GM18909 (cell line): ENCODE results near the gene STUB1.

ENCODE experiments used
- ATAC-seq: cut with Tn5 transposase; IDR thresholded peaks from one replicate; pipeline ENCODE4 v1.9.1; 2021; ENCODE audit warnings: mild to moderate bottlenecking; ENCODE audit not compliant: unreplicated experiment, poor library complexity

STUB1 gene

DNA sequence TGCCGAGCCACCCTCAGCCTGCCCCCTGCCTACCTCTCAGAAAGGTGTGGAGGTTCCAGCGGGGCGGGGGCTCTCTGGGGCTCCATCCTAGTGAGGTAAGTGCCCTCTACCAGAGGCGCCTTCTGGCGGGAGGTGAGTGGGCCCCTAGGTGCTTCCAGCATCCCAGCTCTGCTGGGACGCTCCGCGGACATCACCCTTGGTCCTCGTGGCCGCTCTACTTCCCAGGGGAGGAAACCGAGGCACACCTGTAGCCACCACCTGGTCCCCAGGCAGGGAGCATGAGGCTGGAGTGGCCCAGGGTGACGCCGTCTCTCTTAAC lies 37.2 kb upstream of the STUB1 start:
- ATAC-seq = no peak

DNA sequence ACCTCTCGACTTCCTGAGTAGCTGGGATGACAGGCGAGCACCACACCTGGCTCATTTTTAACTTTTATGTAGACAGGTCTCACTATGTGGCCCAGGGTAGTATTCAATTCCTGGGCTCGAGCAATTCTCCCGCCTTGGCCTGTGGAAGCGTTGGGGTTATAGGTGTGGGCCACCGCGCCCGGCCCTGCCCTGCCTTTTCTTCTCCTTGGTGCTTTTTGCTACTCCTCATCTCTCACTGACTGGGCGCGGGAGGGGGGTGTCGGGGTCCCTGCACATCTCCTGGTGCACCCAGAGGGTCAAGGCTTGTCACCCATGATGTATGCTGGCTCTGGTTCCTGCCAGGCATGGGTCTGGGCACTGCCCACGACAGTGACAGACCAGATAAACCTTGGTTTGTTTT lies 35.7 kb upstream of the STUB1 start:
- no peak for ATAC-seq

DNA sequence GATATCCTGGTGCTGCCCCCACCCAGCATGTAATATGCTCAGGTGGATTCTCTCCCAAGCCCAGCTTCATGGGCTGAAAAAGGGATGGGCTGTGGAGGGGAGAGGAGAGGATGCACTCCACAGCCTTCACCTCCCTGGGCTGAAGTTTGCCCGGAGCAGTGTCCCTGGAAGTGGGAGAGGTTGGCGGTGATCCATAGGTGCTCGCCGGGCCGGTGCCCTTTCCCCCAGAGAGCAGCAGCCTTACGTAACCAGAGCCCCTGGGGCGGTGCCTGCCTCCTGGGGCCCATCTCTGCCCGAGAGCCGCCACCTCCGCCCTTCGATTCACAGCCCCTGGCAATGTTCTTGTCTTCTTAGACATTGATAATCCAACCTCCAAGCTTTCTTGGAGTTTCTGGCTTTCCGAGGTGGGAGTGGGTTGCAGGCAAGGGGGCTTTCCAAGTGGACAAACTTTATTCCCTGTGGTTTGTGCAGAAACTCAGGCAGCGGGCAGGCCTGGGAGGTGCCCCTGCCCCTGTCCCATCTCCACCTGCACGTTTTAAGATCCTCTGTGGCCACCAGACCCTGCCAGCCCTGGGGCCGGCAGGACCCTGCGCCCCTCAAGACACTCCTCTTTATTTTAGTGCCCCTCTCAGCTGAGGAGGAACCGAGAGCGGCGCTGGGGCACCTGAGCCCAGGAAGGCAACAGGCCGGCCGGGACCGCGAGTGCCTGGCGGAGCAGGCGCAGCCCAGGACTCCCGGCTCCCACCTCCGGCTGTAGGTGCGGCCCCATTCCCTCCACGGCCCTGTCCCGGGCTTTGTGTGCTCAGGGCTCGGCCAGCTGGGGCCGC lies 34.1 kb upstream of the STUB1 start:
- no peak for ATAC-seq

DNA sequence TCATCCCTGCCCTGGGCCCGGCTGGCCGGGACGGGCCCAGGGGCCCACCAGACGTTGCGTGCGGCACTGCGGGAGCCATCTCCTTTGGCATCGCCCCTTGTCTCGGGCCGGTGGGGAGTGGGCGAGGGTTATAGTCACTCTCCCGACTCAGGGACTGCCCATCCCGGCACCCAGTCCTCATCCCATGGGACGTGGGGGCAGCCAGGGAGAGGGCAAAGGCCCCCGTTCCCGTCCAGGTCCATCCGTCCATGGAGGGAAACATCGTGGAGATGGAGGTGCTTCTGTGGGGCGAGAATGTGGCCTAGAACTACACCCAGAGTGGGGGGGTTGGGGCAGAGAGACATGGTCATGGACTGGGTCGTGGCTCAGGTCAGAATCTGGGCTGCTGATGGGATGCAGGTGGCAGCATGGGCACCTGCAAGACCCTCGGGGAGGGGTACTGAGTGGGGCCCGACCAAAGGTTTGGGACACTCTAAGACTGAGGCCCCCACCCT lies 33.5 kb upstream of the STUB1 start:
- ATAC-seq = no peak

DNA sequence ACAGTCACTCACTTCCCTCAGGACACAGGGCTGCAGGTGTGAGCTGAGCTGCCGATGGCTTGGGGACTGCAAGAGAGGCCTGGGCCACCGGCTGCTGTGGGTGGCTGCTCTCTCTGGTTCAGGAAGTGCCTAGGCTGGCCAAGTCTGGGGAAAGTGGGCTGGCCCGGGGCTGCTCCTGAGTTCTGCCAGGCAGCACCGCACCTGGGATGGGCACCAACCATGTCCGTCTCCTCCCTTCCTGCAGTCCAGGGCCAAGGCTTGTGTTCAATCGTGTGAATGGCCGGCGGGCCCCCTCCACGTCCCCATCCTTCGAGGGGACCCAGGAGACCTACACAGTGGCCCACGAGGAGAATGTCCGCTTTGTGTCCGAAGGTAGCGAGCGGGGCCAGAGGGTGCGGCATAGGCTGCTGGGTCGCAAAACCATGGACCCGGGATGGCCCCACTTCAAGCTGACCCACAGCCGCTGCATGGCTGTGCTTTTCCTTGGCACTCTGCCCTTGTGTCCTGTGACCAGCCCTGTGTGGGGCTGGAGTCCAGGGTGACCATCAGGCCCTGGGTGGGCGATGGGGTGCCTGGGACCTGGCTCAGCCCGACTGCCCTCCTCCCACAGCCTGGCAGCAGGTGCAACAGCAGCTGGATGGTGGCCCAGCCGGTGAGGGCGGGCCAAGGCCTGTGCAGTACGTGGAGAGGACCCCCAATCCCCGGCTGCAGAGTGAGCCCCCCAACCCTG lies 32.9 kb upstream of the STUB1 start:
- ATAC-seq = no peak

DNA sequence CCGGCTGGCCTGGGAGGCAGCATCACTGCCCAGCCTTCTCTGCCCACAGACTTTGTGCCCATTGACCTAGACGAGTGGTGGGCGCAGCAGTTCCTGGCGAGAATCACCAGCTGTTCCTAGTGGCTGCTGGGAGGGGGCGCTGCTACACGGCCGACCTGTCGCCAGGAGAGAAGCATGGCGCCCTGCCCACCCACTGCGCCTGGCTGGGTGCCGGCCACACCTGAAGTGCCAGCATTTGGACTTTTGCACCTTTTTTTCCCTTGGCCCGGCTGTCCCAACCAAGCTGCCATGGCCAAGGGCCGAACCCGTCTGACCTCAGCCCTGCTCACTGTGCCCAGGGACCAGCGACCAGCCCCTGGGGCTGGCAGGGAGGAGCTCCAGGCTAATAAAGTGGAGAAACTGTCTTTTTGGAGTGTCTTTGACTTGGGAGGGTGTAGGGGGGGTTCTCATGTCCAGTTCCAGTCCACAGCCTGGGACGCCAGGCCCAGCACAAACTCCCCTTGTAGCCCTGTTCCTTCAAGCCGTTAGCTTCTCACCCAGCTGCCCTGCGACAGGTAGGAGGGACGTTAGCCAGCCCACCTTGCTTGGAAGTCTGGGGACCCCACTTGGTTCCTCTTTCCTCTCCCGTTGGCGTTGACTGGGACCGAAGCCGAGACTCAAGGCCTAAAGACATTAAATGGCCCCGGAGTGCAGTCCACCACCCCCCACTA lies 32.0 kb upstream of the STUB1 start:
- no peak for ATAC-seq

DNA sequence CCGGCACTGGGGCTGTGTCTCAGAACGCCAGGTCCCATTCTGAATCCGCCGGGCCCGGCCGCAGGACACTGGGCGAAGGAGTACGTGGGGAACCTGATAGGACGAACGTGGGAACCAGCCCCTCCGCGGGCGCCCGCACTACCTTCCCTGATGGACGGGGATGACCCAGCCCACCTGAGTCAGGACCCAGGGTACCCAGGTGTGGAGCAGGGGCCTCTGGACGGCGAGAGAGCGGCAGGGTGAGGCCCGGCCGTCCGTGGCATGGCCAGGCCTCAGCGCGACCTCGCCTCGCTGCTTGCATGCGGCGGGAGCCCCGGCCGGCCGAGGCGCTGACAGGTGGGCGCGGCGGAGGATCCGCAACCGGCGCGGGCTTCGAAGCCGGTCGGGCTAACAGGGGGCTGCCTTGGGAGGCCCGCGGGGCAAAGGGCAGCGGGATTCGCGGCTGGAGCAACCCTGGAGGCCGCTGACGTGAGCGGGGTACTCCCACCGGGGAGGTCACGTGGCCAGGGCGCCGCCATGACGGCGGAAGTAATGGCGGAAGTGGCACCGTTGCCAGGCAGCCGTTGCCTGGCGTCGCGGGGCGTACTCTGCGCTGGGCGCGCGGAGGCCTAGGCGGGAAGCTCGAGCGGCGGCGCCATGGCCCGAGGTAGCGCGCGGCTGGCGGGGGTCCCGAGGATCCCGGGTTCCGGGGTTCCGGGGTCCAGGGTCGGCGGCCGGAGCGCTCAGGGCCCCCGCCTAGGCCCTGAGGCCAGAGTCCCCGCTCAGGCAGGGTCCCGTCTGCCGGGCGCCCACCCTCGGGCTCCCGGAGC lies 31.2 kb upstream of the STUB1 start, which contains the start of gene WDR90:
TSS of gene WDR90 (plus strand) at position 585 of the 809 bp plus-strand sequence. CDS start at position 637, 52 bp downstream.
- ATAC-seq = peak; percentile 75

DNA sequence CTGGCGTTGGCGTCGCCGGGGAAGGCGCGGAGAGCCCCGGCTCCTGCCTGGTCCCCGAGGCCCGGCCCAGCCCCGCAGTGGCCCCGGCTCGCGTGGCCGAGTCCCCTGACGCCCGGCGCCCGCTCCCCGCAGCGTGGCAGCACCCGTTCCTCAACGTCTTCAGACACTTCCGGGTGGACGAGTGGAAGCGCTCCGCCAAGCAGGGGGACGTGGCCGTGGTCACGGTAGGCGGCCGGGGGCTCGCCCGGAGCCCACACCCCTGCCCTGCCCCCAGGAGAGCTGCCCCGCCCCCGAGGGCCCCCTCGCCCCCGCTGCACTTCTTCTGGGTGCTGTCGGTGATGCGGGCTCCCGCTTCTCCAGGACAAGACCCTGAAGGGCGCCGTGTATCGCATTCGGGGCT lies 30.6 kb upstream of the STUB1 start:
- ATAC-seq = peak; percentile 3

DNA sequence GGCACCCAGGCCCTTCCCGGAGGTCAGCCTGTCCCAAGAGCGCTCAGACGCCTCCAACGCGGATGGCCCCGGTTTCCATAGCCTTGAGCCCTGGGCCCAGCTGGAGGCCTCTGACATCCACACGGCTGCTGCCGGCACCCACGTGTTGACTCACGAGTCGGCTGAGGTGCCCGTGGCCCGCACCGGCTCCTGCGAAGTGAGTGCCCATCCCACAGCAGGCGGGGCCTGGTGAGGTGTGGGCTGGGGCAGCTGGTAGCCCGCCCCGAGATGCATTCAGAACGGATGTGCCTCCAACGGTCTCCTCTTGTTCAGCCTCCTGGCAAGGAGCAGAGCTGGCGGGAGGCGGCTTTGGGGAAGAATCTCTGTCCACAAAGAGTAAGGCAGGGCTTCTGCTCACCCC lies 28.4 kb upstream of the STUB1 start:
- ATAC-seq = no peak

DNA sequence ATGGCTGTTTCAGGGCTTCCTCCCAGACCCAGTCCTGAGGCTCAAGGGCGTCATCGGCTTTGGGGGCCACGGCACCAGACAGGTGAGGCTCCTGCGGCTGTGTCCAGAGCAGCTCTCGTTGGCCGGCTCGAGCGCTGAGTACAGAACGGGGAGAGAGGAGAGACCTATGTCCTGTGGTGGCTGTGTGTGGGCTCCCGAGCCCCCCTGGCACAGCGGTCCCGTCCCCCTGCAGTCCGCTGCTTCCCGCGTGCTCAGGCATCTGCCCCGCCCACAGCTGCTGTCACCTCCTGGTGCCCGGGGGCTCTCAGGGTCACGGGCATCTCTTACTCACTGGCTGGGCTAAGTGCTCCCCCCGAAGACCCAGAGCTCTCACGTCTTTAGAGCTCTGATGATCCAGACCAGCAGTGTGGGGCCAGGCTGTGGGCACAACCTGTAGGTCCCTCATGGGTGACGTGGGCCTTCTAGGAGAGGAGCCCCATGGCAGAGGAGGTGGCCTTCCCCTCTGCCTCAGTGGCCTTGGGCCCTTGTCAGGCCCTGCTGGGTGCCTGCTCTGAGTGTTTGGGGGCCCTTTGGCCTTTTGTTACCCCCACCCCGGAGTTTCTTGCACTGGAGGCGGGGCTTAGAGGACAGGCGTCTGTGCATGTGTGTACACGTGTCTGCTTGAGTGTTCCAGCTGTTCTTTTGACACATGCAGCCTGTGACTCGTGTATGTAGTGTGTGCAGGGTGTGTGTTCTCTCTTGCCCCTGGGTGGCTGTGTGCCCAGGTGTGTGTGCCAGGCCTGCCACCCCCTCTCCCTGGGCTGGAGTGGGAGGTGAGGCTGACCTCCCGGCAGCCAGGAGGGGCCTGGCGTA lies 27.5 kb upstream of the STUB1 start:
- ATAC-seq = no peak

DNA sequence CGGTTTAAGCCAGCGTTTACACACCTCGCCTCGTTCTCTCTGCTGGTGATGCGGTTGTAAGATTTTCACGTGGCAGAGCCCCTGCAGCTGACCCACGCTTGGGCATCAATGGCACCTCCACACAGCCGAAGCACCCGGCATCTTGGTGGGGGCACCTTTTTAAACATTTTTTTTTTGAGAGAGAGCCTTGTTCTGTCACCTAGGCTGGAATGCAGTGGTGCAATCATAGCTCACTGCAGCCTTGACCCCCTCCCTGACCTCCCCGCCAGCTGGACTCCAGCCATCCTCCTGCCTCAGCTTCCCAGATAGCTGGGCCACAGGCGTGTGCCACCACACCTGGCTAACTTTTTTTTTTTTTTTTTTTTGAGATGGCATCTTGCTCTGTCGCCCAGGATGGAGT lies 26.2 kb upstream of the STUB1 start:
- no peak for ATAC-seq

DNA sequence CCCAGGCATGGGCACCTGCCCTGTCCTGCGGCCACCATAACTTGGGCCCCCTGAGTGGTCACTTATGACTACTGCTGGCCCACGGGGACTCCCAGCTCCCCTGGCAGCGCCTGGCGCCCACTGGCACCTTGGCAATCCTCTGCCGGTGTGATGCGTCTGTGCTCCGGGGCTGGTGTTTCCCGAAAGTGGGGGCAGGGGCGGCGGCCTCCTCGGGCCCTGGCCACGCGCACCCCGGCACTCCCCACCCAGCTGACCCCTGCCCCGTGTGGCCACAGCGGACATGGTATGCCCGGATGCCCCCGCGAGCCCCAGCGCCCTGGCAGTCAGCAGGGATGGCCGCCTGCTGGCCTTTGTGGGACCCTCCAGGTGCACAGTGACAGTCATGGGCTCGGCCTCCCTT lies 22.7 kb upstream of the STUB1 start:
- no peak for ATAC-seq

DNA sequence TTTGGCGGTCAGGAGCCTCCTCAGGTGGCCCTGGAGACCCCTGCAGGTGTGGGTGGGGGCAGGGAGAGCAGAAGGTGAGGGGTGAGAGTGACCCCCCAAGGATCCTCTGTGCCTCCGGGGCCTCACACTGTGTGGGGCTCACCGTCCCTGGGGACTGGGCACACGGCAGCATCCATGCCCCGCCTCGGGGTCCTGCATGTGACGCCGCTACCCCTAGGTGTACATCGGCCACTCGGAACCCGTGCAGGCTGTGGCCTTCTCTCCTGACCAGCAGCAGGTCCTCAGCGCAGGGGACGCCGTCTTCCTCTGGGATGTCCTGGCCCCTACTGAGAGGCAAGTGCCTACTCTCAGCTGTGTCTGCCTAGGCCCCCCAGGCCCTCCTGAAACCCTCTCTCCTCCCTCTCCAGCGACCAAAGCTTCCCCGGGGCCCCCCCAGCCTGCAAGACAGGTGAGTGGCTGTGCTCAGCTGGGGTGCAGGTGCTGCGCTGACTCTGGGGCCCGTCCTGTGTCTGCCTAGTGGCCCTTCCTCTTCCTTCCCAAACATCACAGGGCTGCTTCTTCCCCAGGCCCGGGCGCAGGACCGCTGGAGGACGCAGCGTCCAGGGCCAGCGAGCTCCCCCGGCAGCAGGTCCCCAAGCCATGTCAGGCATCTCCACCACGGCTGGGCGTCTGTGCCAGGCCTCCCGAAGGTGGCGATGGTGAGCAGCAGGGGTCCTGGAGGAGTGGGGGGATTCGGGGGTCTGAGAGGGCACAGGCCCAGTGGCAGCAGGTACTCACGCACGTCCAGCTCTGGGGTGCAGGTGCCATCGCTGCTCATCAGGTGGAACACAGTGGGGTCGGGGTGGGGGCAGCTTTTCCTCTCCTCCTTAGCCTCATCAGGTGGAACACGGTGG lies 21.3 kb upstream of the STUB1 start:
- no peak for ATAC-seq

DNA sequence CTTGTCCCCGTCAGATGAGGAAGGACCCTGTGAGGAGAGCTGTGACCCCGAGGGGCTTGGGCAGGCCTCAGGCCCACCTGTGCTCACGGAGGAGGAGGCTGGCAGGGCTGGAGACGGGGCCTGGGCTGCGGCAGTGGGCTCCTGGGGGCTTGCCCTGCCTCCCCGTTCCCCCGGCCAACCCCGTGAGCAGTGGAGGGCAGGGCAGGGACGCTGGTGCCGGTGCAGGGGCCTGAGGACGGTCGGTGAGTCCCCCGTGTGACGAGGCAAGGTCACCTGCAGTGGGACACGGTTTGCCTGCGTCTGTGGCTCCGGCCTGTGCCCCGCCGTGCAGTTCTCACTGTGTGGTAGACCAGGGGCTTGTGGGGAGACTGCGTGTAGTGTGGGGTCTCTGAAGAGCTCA lies 20.6 kb upstream of the STUB1 start:
- ATAC-seq = no peak

DNA sequence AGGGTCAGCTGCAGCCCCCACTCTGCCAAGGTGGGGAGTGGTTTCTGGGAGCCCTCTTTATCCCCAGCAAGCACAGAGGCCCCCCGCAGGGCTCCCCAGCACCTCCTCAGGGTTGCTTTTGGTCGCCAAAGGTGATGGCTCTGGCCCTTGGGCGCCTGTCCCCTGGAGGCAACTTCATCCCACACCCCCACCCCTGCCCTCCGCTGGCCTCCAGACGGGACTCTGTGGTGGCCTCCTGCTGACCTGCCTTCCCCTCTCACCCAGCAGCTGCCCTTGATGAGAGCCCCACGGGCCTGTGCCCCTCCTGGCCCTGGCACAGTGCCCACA lies 20.1 kb upstream of the STUB1 start:
- ATAC-seq = no peak

DNA sequence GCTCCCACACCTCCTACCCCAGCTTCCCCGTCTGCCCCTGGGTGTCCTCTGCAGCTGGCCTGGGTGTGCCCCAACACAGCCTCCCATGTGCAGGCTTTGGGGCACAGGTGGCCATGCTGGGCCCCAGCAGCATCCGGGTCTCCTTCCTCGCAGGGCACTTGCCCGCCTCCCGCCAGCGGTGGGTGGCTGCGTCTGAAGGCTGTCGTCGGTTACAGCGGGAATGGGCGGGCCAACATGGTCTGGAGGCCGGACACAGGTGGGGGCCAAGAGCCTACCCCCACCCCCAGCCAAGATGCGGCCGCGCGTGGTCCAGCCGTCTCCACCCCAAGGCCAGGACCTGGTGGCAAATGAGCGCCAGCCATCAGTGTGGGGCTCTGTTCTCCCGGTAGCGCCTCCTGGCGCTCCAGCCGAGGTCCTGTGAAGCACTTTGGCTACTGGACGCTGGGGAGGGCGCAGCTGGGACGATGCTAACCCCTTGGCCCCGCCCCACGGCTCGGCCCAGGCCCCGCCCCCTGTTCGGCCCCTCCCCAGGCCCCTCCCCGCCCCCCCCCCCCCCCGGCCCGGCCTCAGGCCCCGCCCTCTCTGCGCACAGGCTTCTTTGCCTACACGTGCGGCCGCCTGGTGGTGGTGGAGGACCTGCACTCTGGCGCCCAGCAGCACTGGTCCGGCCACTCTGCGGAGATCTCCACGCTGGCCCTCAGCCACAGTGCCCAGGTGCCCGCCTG lies 19.6 kb upstream of the STUB1 start:
- ATAC-seq = peak; percentile 46

DNA sequence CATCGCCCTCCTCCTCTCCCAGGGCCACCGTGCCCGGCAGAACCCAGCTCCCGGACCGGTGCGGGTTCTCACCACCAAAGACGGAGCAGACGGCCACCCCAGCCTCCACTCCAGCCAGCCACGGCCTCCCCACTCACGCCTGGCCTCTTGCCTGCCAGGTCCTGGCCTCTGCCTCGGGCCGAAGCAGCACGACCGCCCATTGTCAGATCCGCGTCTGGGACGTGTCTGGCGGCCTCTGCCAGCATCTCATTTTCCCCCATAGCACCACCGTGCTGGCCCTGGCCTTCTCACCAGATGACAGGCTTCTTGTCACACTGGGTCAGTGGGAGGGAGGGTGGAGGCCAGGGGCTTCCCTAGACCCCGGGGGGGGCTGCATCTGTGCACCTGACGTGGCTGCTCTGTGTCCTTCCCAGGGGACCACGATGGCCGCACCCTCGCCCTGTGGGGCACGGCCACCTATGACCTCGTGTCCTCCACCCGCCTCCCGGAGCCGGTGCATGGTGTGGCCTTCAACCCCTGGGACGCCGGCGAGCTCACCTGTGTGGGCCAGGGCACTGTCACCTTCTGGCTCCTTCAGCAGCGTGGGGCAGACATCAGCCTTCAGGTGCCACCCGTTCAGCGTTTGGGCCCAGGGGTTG lies 18.9 kb upstream of the STUB1 start:
- ATAC-seq = peak; percentile 17
